Activated naive CD8-positive, alpha-beta T cell (primary cell): ENCODE results near the gene INAFM1.

Source experiments
- H3K27ac Mint-ChIP-seq: one replicate; pipeline ENCODE4 v1.8.0; 2021; ENCODE audit warnings: mixed read lengths
- H3K27me3 Mint-ChIP-seq: one replicate; pipeline ENCODE4 v1.8.0; 2021; ENCODE audit warnings: mixed read lengths
- H3K36me3 Mint-ChIP-seq: one replicate; pipeline ENCODE4 v1.8.0; 2021; ENCODE audit warnings: mixed read lengths
- H3K4me1 Mint-ChIP-seq: one replicate; pipeline ENCODE4 v1.8.0; 2021; ENCODE audit warnings: low read depth, mixed read lengths
- H3K4me3 Mint-ChIP-seq: one replicate; pipeline ENCODE4 v1.8.0; 2021; ENCODE audit warnings: mild to moderate bottlenecking, mixed read lengths
- H3K9me3 Mint-ChIP-seq: one replicate; pipeline ENCODE4 v1.8.0; 2021; ENCODE audit warnings: low read depth, mixed read lengths

The INAFM1 gene

GRCh38 chr19:47274071-47274890, at the start of gene INAFM1:
TSS of gene INAFM1 (plus strand) at chr19:47274885. CDS start at chr19:47274920, 35 bp downstream.
- H3K4me1 Mint-ChIP-seq: peaks cover 18% of the 10 kb centered on the region
- H3K27ac Mint-ChIP-seq: peak within 1 kb of the TSS; percentile 95
- no peaks in the 10 kb centered on the region for H3K27me3 Mint-ChIP-seq
- no peaks in the 10 kb centered on the region for H3K9me3 Mint-ChIP-seq
- H3K36me3 Mint-ChIP-seq: no peaks in the 10 kb centered on the region
- peak within 1 kb of the TSS; percentile 93 for H3K4me3 Mint-ChIP-seq

- Mint-ChIP-seq H3K4me3 (peak overlapping the region; percentile 68), H3K4me1 (peaks cover 13% of the 10 kb centered on the region), H3K27ac (peak overlapping the region; percentile 78), H3K36me3 (no peaks in the 10 kb centered on the region), H3K9me3 (no peaks in the 10 kb centered on the region), H3K27me3 (no peaks in the 10 kb centered on the region)
Measured at GRCh38 chr19:47225746-47226425, 48.8 kb upstream of the INAFM1 start.

GRCh38 chr19:47226426-47227351, 48.0 kb upstream of the INAFM1 start:
- H3K4me1 Mint-ChIP-seq: peaks cover 18% of the 10 kb centered on the region
- H3K4me3 Mint-ChIP-seq: peak overlapping the region; percentile 79

DNA sequence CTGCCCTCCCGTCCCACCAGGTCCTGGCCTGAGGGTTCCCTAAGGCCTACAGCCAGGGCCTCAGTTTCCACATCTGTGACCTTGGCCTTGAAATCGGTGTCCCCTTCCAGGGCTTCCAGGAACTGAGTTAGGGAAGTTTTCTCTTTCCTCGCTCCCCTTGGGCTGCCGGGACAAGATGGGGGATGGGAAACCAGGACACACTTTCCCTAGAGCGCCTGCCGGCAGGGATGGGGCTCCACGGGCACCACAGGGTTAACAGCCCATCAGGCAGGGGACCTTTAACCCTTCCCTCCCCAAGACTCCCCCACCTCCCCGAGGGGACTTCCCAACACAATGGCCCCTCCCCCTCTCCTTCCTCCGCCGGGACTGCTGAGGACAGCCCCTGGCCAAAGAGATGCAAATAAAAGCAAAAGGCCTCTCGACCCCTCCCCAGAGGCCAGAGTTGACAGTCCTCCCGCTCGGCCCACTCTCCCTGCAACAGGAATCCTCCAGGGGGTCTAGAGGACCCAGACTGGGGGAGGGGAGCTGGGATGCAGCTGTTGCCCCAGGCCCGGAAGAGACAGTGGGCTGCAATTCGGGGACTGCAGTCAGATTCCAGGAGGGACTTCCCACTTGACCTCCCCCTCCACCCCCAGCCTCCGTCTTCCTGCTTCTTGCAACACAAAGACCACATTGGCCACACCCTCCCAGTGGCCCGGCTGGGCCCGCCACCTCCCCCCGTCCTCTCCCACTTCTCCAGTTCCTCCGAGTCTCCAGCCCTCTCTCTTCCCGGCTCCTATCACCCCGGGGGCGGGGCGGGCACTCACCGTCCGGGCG, 47.1 kb upstream of the INAFM1 start:
- H3K9me3 Mint-ChIP-seq: no peaks in the 10 kb centered on the region
- H3K36me3 Mint-ChIP-seq: no peaks in the 10 kb centered on the region
- peaks cover 25% of the 10 kb centered on the region for H3K4me1 Mint-ChIP-seq
- peak overlapping the region; percentile 75 for H3K4me3 Mint-ChIP-seq
- H3K27ac Mint-ChIP-seq: peak overlapping the region; percentile 77
- no peaks in the 10 kb centered on the region for H3K27me3 Mint-ChIP-seq

More at GRCh38 chr19:47226426-47227351, 48.0 kb upstream of the INAFM1 start:
- no peaks in the 10 kb centered on the region for H3K27me3 Mint-ChIP-seq
- H3K9me3 Mint-ChIP-seq: no peaks in the 10 kb centered on the region
- H3K27ac Mint-ChIP-seq: peak overlapping the region; percentile 76
- no peaks in the 10 kb centered on the region for H3K36me3 Mint-ChIP-seq

DNA sequence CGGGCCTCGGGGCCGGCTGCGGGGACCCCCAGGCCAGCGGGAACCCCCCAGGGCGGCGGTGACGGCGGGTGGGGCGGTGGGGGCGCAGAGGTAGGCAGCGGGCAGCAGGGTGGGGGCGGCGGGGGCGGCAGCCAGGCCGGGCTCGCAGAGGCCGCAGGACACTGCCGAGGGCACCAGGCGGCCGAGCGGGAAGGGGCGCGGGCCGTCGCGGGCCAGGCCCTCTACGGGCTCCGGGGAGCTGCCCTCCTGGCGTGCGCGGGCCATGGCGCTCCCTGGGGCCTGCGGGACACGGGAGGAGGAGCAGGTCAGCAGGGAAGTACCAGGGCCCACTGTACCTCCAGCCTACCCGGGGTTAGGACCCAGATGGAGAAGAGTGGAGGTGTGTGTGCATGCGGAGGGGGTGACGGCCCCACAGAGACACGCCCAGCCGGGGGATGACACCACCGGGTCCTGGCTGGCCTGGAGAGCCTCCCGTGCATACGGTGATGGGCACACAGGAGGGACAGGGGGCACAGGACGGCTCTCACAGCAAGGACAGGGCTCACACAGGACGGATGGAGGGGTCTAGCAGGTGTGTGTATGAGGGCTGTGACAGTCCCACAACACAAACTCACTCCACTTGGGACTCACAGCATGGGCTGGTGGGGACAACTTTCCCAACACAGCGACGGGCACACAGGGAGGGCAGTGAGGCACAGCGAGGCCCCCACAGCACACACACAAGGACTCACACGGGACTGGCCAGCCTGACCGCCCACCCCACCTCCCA, 46.3 kb upstream of the INAFM1 start:
- H3K27me3 Mint-ChIP-seq: no peaks in the 10 kb centered on the region
- no peak overlapping the region for H3K27ac Mint-ChIP-seq
- H3K4me1 Mint-ChIP-seq: peaks cover 30% of the 10 kb centered on the region
- no peaks in the 10 kb centered on the region for H3K9me3 Mint-ChIP-seq
- H3K36me3 Mint-ChIP-seq: no peaks in the 10 kb centered on the region
- H3K4me3 Mint-ChIP-seq: no peak overlapping the region

- Mint-ChIP-seq H3K4me1 (peaks cover 32% of the 10 kb centered on the region), H3K27me3 (no peaks in the 10 kb centered on the region), H3K9me3 (no peaks in the 10 kb centered on the region), H3K36me3 (no peaks in the 10 kb centered on the region), H3K27ac (no peak overlapping the region), H3K4me3 (no peak overlapping the region)
Measured at GRCh38 chr19:47228937-47229675, 45.6 kb upstream of the INAFM1 start.

DNA sequence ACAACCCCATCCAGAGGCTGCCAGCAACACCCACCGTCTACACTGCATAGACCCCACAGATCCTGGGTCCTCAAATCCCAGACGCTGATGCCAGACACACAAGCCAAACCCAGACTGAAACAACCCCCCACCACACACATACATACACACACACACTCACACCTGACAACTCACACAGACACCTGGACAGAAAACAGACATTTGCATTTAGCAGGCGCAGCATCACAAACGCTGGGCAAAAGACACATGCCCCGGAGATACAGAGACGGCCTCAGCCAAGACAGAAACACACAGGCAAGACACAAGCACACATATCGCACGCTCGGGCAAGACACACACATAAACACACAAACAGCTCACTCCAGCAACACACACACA, 45.0 kb upstream of the INAFM1 start:
- Mint-ChIP-seq H3K27me3 (no peaks in the 10 kb centered on the region), H3K4me3 (no peak overlapping the region), H3K4me1 (peaks cover 32% of the 10 kb centered on the region), H3K36me3 (no peaks in the 10 kb centered on the region), H3K27ac (no peak overlapping the region), H3K9me3 (no peaks in the 10 kb centered on the region)

DNA sequence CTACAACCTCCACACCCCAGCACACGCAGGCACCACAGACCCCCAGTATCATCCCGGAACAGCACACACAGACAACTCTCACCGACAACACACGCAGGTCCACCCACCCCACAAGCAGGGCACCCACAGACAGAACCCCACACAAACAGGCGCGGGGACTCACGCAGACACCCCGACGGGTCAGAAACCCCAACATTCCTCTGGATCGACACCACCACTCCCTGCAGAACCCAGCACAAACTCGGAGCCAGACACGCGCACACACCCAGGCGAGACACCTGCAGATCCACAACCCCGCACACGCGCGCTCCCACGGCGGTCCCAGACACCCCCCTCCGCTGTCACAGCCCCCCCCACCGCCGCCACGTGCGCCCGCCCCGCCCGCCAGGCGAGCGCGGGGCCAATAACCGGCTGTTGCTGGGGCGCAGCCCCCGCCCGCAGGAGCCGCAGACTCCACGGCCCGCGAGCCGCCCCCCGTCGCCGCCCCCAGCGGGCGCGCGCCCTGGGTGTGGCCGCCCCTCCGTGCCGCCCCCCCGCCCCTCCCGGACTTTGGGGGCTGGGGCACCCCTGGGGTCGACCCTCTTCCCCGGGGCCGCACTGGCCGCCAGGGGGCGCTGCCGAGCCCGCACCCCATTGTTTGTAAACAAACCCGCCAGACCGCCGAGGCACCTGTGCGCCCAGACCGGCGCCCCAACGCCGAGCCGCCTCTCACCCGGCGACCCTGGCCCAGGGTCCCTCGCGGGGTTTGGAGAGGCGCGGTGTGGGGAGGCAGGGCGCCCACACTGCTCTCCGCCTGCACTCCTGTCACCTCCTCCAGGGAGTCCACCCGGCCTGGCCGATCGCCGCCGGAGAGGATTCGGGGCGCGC, 44.4 kb upstream of the INAFM1 start:
- Mint-ChIP-seq H3K9me3 (no peaks in the 10 kb centered on the region), H3K36me3 (no peaks in the 10 kb centered on the region), H3K4me1 (peaks cover 32% of the 10 kb centered on the region), H3K4me3 (peak overlapping the region; percentile 42), H3K27me3 (no peaks in the 10 kb centered on the region), H3K27ac (no peak overlapping the region)

- Mint-ChIP-seq H3K4me3 (peak within 1 kb of the TSS; percentile 86), H3K36me3 (no peaks in the 10 kb centered on the region), H3K4me1 (peaks cover 28% of the 10 kb centered on the region), H3K27me3 (no peaks in the 10 kb centered on the region), H3K27ac (peak within 1 kb of the TSS; percentile 89), H3K9me3 (no peaks in the 10 kb centered on the region)
Measured at GRCh38 chr19:47230921-47231214, 43.8 kb upstream of the INAFM1 start, which contains the start of gene BBC3. TSS of gene BBC3 (minus strand) at chr19:47231199. CDS start at chr19:47228431, 2,768 bp downstream.

DNA sequence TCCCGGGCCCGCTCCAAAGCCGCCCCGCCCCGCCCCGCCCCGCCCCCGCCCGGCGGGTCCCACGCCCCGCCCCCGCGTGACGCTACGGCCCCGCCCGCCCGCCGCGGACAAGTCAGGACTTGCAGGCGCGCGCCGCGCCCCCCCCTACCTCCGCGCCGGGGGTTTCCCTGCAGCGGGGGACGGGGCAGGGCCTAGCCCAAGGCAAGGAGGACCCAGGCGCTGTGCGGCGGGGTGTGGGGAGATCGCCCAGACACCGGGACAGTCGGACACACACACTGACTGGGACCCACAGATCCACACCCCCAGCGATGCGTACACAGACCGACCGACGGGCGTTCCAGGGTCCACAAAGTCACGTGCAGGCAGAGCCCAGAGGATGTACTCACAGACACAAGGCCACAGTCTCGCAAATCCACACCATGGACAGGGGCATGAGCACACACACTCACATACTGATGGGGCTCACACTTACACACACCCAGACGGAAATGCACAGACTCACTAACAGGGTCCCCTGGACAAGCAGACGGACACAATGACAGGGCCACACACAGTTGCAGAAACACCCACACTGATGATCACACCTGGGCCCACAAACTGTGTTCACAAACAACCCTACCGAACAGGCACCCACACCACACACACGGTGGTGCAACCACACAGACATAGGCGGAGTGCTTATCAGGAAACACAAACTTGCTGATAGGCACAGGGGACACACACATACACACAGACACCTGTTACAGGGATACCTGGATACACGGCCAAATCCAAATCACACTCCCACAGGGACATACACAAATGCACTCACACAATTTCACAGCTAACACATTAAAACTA, 43.2 kb upstream of the INAFM1 start:
- Mint-ChIP-seq H3K4me1 (peaks cover 28% of the 10 kb centered on the region), H3K9me3 (no peaks in the 10 kb centered on the region), H3K27ac (peak overlapping the region; percentile 89), H3K36me3 (no peaks in the 10 kb centered on the region), H3K4me3 (peak overlapping the region; percentile 86), H3K27me3 (no peaks in the 10 kb centered on the region)

- Mint-ChIP-seq H3K27ac (peak overlapping the region; percentile 89), H3K27me3 (no peaks in the 10 kb centered on the region), H3K4me1 (peaks cover 20% of the 10 kb centered on the region), H3K36me3 (no peaks in the 10 kb centered on the region), H3K4me3 (peak overlapping the region; percentile 86), H3K9me3 (no peaks in the 10 kb centered on the region)
Measured at GRCh38 chr19:47232422-47233211, 42.1 kb upstream of the INAFM1 start.
